Measurements from ENCODE around the gene NEMP1. TPM values are rescaled to one million over a fixed set of nuclear protein-coding genes. Genes with fewer than 3 reads are reported as not detected.

Gene NEMP1
- total RNA-seq = 3.9 and 4.9 TPM in 2 replicates

GRCh38 chr12:57078519-57079404 lies at the start of gene NEMP1:
Gene NEMP1, minus strand, starts transcription at chr12:57078791. Its CDS starts 46 bp downstream, at chr12:57078745.

GRCh38 chr12:57127726-57128518 lies 49.3 kb upstream of the NEMP1 start, which contains the start of gene LRP1:
Gene LRP1, plus strand, starts transcription at chr12:57128483. Its CDS starts 482 bp downstream, at chr12:57128965.

GRCh38 chr12:57111031-57111734 lies 32.6 kb upstream of the NEMP1 start, which contains the start of gene STAT6:
Gene STAT6, minus strand, starts transcription at chr12:57111362. Its CDS starts 3,084 bp downstream, at chr12:57108278.

GRCh38 chr12:57088354-57089270 lies 10.0 kb upstream of the NEMP1 start, which contains the start of gene NAB2:
Gene NAB2, plus strand, starts transcription at chr12:57089114. Its CDS starts 158 bp downstream, at chr12:57089272.

GRCh38 chr12:57049890-57050289 lies 28.7 kb downstream of the NEMP1 start, which contains the start of gene MYO1A:
Gene MYO1A, minus strand, starts transcription at chr12:57050129. Its CDS starts 1,806 bp downstream, at chr12:57048323.

GRCh38 chr12:57016348-57016747 lies 62.2 kb downstream of the NEMP1 start, which contains the start of gene TAC3:
Gene TAC3, minus strand, starts transcription at chr12:57016529. Its CDS starts 732 bp downstream, at chr12:57015797.

GRCh38 chr12:57005980-57006808 lies 72.4 kb downstream of the NEMP1 start, which contains the start of gene ZBTB39:
Gene ZBTB39, minus strand, starts transcription at chr12:57006546. Its CDS starts 1,629 bp downstream, at chr12:57004917.

Other genes with a start within 250 kb of the NEMP1 start
- not detected in 2 replicates for gene SDR9C7, start 144.4 kb downstream of the NEMP1 start, total RNA-seq
- gene RDH16, start 121.2 kb downstream of the NEMP1 start, total RNA-seq = under 0.01 and 0.12 TPM in 2 replicates
- 6.4 and 8.3 TPM in 2 replicates for gene ZBTB39, start 72.2 kb downstream of the NEMP1 start, total RNA-seq
- not detected in 2 replicates for gene TAC3, start 62.3 kb downstream of the NEMP1 start, total RNA-seq
- gene MYO1A, start 28.7 kb downstream of the NEMP1 start, total RNA-seq = 0.12 TPM in 1 of 2 replicates, not detected in the other
- gene NAB2, start 10.3 kb upstream of the NEMP1 start, total RNA-seq = 49.7 and 51.2 TPM in 2 replicates
- 129 and 138 TPM in 2 replicates for gene STAT6, start 32.6 kb upstream of the NEMP1 start, total RNA-seq
- 581 and 702 TPM in 2 replicates for gene LRP1, start 49.7 kb upstream of the NEMP1 start, total RNA-seq
- not detected in 2 replicates for gene LRP1-AS, start 68.8 kb upstream of the NEMP1 start, total RNA-seq
- gene NXPH4, start 138.0 kb upstream of the NEMP1 start, total RNA-seq = 1.1 and 2.3 TPM in 2 replicates
- 209 and 258 TPM in 2 replicates for gene SHMT2, start 150.9 kb upstream of the NEMP1 start, total RNA-seq
- gene STAC3, start 172.4 kb upstream of the NEMP1 start, total RNA-seq = 0.81 TPM in 1 of 2 replicates, not detected in the other